HG03280 (cell line): Measurements from ENCODE around the gene GBX1.
A peak's percentile ranks its signal among the peaks of the same experiment; 100 is the strongest.

Experiments
- ATAC-seq: cut with Tn5 transposase; IDR thresholded peaks from one replicate; pipeline ENCODE4 v1.9.1; 2021; ENCODE audit warnings: mild to moderate bottlenecking, moderate library complexity; ENCODE audit not compliant: unreplicated experiment

Gene GBX1

DNA sequence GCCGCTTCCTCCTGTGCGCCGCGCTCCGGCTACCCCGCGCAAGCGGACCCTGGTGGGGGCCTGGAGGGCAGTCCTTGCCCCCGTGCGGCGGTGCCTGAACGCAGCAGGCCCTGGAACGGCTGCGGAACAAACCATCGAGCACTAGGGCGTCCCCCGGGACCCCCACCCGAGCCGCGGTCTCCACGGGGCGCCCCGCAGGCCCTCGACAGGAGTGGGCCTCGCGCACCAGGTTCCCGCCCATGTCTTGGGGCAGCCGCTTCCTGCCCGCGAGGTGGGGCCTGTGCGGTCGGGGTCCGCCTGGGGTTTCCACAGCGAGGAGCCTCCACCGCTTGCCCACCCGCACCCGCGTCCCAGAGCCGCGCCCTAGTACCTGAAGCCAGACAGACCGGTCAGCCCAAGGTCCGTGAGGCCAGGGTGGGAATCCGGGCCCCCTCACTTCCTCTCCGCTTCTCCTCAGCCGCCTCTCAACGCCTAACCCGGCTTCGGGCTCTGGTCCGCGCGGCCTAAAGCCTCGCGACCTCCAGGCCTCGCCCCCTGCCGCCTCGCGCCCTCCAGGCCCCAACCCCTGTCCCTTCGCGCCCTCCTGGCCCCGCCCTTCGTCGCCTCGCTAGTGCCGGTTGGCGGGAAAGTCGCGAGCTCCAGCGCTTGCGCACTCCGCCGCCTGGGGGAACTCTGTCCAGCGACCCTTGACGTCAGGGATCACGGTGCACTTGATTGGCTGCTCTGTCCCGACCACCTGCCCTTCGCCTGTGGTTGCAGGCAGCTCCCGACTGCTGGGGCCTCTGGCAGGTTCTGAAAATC, 7.0 kb upstream of the GBX1 start:
- ATAC-seq = no peak

- ATAC-seq = no peak
Measured at GRCh38 chr7:151173386-151174245, 6.1 kb upstream of the GBX1 start.

- ATAC-seq = peak; percentile 76
Measured at GRCh38 chr7:151172273-151173141, 5.0 kb upstream of the GBX1 start.

DNA sequence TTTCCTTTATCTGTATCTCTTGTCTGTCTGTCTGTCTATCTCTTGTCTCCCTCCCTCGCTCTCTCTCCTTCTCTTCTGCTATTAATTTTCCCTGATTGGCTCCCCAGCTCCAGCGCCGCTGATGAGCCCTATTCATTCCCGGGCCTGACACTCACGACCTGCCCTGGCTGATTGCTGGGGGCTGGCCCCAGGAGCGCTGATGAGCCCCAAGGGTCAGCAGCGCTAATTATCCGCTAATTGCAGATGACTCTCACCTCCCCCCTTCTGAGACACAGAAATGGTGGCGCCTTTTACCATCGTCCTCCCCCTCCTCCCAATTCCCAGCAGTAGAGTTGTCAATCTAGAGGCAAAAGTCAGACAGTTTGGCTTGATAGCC, 1.3 kb upstream of the GBX1 start:
- no peak for ATAC-seq

DNA sequence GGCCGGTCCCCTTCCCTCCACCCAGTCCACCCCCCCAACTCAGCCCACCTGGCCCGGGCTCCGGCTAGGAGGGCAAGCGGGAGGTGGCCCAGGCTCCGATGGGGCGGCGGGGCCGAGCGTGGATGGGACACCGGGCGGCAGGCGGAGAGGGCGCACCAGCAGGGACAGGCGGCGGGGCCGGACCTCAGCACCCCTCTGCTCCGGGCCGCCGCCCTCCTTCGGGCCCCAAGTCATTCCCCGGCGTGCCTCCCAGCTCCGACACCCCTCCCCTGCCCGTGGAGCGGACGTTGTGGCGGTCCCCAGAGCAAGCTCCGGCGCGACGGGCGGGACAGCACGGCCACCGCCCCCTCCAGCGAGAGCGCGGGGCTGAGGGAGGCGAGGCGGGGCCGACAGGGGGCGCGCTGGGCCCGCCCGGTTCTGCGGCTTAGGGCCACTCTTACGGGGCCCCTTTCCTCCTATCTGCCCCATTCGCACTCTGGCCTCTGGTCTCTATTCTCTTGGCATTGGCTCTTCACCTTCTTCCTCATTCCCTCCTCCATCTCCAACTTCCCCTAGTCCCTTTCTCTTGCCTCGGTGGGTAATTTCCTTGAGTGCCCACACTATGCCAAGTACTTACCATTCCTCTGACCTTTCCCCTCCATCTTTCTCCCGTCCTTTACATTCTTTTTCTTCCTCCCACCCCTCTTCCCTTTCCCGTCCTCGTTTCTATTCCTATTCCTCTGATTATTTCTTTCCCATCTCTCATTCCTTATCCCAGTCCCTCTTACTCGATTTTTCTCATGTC, 701 bp upstream of the GBX1 start:
- ATAC-seq = no peak

DNA sequence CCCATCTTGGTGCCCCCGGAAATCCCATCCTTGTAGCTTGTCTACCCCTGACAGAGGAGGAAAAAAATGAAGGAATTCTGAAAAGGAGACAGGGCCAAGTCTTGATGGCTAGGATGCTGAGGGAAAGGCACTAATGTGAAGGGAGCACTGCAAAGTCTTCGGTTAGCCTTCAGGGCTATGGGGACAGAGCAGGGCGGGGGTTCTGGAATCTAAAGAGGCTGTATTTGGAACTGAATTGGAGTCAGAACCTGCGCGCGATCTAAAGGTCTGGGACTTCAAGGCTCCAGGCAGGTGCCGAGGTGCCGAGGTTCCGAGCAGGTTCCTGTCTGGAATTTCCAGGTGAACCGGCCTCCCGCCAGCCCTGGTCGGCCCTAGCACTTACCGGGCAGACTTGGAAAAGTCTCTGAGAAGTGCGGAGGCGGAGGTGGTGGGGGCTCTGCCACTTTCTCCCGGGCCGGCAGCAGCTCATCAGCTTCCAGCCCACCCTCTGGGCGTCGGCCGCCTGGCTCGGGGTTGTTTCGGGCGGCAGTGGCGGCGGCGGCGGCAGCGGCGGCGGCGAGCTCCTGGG, 781 bp downstream of the GBX1 start:
- no peak for ATAC-seq

- ATAC-seq = no peak
Measured at GRCh38 chr7:151161757-151162156, 5.7 kb downstream of the GBX1 start.

GRCh38 chr7:151157645-151158329, 9.7 kb downstream of the GBX1 start:
- ATAC-seq = no peak

GRCh38 chr7:151152643-151153513, 14.6 kb downstream of the GBX1 start:
- ATAC-seq = no peak

GRCh38 chr7:151150388-151150787, 17.1 kb downstream of the GBX1 start:
- no peak for ATAC-seq

DNA sequence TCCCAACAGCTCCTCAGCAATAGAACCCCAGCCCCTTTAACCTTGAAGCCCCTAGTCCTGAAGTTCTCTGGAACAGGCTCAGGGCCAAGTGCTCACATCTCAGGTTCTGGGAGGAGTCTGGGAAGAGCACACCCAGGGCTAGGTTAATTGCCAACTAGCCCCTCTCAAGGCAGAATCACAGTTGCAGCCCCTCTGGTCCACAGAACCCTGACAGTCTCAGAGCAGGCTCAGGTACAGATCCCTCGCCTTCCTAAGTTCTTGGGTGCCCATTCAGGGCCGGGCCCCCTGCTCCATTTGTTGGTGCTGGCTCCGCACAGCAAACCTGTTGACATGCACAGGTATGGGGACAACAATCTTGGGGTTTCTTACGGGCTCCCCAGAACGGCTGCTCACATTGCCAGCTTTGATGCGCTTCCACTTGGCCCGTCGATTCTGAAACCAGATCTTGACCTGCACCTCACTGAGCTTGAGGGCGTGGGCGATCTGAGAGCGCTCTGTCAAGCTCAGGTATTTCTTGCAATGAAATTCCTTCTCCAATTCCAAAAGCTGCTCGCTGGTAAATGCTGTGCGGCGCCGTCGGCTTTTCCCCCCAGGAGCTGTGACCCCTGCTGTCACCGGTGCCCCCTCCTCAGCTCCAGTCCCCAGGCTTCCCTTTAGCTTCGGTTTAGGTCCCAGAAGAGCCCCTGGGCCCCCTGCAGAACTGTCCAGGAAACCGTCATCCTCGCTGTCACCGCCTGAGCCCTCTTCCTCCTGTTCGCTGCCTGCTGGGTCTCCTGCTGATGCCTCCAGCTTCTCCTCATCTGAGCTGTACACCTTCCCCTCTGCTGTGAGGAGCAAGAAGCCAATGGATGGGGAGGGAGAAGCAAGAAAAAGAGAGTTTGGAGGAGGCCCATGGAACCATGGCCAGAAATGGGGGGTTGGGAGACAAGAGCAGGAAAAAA, 18.9 kb downstream of the GBX1 start:
- no peak for ATAC-seq

GRCh38 chr7:151146761-151147160, 20.7 kb downstream of the GBX1 start:
- ATAC-seq = no peak

- no peak for ATAC-seq
Measured at GRCh38 chr7:151144387-151144786, 23.1 kb downstream of the GBX1 start.

DNA sequence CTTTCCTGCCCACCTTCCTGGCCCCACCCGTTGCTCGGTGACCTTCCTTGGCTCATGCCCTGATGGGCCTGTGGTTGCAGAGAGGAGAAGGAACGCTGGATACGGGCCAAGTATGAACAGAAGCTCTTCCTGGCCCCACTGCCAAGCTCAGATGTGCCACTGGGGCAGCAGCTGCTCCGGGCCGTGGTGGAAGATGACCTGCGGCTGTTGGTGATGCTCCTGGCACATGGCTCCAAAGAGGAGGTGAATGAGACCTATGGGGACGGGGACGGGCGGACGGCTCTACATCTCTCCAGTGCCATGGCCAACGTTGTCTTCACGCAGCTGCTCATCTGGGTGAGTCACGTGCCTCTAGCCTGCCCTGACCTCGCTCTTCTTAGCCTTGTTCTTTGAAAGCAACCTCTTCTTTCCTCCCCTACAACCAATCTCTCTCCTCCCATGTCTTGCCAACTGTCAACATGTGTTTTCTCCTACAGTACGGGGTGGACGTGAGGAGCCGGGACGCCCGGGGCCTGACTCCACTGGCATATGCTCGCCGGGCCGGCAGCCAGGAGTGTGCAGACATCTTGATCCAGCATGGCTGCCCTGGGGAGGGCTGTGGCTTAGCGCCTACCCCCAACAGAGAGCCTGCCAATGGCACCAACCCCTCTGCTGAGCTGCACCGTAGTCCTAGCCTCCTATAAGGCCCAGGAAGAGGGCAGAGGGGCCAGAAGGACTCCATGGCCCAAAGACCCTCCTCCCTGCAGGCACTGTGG, 24.1 kb downstream of the GBX1 start:
- no peak for ATAC-seq

- ATAC-seq = no peak
Measured at GRCh38 chr7:151142686-151143040, 24.8 kb downstream of the GBX1 start.

DNA sequence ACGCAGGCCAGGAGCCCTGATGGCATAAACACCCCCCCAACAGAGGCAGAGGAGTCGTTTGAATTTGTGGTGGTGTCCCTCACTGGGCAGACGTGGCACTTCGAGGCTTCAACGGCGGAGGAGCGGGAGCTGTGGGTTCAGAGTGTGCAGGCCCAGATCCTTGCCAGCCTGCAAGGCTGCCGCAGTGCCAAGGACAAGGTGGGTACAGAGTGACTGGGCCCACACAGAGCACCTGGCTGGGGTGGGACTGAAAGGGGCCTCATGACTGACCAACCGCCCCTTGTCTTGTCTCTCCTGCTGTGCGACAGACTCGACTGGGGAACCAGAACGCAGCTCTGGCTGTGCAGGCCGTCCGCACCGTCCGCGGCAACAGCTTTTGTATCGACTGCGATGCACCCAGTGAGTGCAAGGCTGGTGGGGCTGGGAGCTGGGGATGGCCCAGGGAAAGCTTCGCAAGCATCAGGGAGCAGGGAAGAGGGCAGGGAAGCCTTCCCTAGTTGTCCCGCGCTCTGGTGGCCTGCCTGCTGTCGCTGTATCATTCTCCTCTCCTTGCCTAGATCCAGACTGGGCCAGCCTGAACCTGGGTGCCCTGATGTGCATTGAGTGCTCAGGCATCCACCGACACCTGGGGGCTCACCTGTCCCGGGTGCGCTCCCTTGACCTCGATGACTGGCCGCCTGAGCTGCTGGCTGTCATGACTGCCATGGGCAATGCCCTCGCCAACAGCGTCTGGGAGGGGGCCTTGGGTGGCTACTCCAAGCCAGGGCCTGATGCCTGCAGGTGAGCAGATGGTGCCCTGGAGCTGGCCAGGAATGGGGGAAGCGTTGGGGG, 25.4 kb downstream of the GBX1 start:
- ATAC-seq = no peak
